Activated CD8-positive, alpha-beta memory T cell treated with anti-CD3 and anti-CD28 coated beads for 36 hours (primary cell): Measurements from ENCODE around the gene VGF. TPM values are rescaled to one million over a fixed set of nuclear protein-coding genes. Genes with fewer than 3 reads are reported as not detected.

Experiments
- CTCF ChIA-PET: fragments of 350-600 bp; sonication (Branson Sonifier 250); formaldehyde crosslinking; loops from one replicate; lab custom pipeline; 2021; ENCODE audit warnings: antibody characterized with exemption; lab: Charles Lee
- POLR2A ChIA-PET: fragments of 350-600 bp; sonication (Branson Sonifier 250); formaldehyde crosslinking; loops from one replicate; lab custom pipeline; 2021; ENCODE audit warnings: antibody characterized with exemption; lab: Charles Lee
- total RNA-seq, 2 experiments: library from RNA; stranded (reverse); gene quantifications; one replicate each; pipeline ENCODE4 v1.2.3, GENCODE V29; 2021

Gene VGF
- total RNA-seq, 2 experiments from 2014 or later = 0.08 to 0.17 TPM

DNA sequence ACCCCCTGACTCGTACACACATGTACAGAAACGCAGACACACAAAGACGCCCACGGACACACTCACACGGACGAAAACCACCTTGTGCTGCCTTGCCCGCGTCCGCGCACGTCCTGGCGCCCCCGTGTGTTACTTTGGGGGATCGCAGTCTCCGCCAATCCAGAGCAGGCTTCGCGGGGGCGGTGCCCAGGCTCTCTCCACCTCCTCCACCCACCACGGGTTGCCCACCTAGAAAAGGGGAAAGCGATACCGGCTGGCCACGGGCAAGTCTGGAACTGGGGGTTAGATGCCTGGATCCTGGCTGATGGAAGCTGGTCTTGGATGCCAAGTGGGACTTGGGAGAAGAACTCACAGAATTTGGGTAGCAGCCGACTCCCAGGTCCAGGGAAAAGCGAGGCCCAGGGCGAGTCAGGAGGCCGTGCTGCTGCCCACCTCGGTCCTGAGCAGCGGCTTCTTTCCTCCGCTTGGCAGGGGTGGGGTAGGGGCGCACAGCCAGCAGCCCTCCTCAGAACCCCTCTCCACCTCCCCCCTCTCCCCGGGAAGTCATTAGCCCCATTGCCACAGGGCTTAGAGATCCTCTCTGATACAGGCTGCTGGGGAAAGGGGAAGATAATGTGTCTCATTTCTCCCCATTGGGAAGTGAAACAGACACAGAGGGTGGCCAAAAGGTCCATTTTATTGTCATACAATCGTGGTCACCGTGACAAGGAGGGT lies 4.6 kb upstream of the VGF start:
- ChIA-PET POLR2A (no interaction called here), CTCF (interaction anchor here (2.5 kb wide), 1 partner anchor 26 kb away, joined by 13 read pairs; no protein-coding TSS in a partner anchor)

DNA sequence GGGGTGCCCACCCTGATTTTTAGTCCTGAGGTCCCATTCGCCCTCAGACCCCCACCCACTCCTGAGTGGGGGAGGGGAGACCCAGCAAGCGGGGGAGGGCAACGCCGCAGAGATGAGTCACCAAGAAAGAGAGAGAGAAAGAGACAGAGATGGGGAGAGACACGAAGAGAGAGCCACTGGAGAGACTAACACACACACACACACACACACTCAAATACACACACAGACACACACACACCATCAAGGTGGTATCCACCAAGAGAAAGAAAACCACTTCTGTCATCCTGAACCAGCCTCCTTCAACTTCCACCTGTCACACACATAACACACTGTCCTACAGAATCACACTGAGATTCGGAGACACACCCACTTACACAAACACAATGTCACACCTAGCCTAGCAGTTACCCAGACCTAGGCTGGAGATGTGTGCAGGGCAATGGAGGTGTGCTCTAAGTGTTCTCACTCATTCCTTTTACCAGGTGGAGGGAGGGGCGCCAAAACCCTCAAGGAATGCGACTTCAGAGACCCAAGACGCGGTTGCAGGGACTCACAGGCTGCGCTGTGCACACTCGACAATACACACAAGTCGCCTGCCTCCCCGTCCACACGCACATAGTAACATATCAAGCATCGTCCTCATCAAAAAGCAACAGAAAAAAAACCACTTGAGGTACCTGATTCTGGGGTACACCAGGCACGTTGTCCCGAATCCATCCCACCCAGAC lies 3.9 kb upstream of the VGF start:
- CTCF ChIA-PET = interaction anchor here (1.5 kb wide), 1 partner anchor 23 kb away, joined by 8 read pairs; no protein-coding TSS in a partner anchor

DNA sequence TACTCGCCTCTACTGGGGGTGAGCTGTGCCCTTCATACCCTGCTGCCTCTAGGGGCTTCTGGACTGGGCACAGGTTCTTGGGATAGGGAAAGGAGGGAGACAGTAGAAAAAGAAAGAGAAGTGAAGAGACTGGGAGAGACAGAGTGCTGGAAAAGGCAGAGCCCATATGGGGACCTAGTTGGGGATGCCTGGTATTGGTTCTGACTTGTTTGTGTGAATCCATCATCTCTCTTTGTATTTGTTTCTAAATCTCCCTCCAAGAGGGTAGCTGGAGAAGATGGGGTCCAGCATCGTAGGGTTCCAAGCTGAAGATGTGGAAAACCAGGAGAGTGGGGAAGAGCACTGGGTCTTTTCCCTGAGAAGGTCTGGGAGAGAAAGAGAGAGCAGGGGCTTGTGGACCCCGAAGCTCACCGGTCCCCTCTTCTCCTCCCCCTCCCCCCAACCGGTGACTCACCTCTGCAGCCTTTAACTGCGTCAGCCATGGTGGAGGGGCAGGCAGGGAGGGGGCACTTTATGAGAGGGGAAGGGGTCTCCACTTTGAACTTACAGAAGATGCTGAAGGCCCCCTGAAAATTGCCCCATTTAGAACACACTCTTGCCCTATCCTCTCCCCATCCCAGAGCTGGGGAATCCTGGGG lies 3.2 kb upstream of the VGF start:
- POLR2A ChIA-PET = interaction anchor here (0.6 kb wide), 1 partner anchor 13 kb away, joined by 7 read pairs; no protein-coding TSS in a partner anchor
- CTCF ChIA-PET = interaction anchor here (0.7 to 1.5 kb wide), 2 partner anchors 24 to 299 kb away, joined by 6 to 8 read pairs; no protein-coding TSS in a partner anchor

More for the DNA sequence above, 3.9 kb upstream of the VGF start:
- POLR2A ChIA-PET = interaction anchor here (0.6 kb wide), 1 partner anchor 12 kb away, joined by 7 read pairs; no protein-coding TSS in a partner anchor

DNA sequence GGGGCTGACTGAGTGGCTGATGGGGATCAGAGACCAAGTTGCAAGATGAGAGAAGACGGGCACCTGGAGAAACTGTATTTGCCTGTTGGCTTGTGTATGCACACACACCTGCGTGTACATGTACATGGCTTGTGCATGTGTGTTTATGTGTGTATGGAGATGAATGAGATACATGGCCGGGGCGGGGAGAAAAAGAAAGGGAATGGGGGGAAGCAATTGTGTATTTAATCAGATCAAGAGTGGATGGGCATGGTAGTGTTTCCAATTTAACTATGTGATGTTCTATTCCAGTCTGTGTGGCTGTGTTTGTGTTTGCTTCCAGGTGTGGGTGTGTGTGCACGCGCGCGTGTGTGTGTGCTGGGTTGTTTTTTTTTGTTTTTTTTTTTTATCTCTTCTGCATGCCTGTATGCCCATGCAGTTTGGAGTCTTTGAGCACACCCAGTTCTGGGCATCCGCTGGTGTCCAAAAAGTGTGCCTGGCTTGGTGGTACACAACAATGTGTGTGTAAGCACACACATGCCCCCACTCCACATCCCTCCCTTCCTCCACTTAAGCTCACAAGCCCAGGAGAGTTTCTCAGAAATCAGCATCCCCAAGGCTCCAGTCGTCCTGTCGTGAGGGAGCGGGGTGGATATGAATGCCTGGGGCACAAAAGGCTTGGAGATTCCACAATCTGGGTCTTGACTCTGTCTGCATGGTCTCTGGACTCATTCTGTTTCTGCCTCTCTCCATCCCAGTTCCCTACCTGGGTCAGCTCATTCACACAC lies 2.5 kb upstream of the VGF start:
- CTCF ChIA-PET = interaction anchor here (0.7 to 1.5 kb wide), 2 partner anchors 24 to 300 kb away, joined by 6 to 8 read pairs; no protein-coding TSS in a partner anchor
- POLR2A ChIA-PET = no interaction called here

DNA sequence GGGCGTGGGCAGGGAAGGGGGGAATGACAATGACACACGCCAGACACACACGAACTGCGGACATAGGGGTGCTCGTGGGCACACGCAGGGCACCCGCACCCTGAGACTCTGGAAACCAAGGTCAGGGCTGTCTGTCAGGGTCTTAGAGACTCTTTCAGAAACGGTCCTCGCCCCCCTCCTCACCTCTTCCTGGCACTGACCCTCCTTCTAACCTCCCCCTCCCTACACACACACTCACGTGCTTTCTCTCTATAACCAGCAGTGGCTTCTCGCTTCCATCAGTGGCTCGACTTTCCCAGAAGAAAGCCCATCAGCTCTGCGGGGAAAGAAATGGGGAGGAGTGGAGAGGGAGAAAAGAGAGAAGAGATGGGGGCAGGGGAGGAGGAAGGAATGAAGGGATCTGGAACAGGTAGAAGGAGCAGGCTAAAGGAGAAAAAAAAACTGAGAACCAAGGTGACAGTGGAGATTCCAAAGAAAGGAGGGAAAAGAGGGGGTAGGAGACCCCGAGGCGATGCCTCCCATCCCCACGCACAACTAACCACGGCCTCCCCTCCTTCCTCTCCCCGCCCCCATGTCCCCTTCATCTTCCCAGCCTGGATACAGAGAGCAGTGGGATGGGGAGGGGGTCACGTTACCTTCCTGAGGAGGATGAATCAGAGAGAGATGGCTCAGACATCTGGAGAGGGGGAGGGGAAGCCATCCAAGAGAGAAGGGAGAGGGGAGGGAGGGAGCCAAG lies 1.7 kb upstream of the VGF start:
- ChIA-PET CTCF (no interaction called here), POLR2A (no interaction called here)

DNA sequence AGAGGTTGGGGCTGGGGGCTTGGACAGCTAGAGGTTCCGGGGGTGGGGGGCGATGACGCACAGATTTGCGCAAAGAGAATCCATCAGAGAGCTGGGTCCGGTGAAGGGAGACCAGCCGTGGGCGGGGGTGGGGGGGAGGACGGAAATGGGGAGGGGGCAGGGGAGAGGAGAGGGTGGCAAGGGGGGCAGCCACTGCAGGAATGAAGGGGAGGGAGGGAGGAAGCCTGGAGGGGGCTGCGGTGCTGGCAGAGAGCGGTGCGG lies 1.2 kb upstream of the VGF start:
- ChIA-PET POLR2A (no interaction called here), CTCF (no interaction called here)

DNA sequence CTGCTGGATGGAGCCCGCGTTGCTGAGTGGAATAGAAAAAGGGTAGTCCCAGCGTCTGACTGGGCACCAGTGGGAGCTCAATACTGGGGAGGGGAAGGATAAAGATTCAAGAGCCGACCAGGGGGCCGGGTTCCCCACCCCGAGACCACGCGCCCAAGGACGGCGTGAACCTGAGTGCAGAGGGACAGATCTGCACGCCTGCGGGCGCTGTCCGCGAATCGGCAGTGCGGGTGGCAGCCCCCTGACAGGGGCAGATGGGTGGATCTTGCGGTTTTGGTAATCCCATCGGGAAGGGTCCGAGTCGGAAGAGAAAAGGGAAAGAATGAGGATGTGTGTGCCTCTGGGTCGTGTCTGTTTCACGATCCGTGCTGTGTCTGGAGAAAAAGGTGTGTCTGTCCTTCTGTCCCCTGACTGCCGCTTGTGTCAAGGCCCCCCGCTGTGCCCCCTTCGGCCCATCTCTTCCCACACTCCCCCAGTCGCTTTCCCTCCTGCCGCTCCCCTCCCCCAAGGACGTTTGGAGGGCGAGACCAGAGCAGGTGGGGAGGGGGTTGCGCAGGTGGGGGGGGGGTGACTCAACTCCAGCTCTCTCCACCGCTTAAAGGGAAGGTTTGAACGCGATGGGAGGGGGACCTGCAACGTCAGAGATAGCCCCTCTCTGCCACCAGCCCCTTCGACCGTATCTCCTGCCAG lies 734 bp upstream of the VGF start:
- ChIA-PET CTCF (interaction anchor here (0.6 to 1.7 kb wide), 5 partner anchors 15 to 120 kb away, joined by 3 to 8 read pairs (median 6); no protein-coding TSS in a partner anchor), POLR2A (interaction anchor here (0.6 kb wide), 1 partner anchor 40 kb away, joined by 3 read pairs; no protein-coding TSS in a partner anchor)

DNA sequence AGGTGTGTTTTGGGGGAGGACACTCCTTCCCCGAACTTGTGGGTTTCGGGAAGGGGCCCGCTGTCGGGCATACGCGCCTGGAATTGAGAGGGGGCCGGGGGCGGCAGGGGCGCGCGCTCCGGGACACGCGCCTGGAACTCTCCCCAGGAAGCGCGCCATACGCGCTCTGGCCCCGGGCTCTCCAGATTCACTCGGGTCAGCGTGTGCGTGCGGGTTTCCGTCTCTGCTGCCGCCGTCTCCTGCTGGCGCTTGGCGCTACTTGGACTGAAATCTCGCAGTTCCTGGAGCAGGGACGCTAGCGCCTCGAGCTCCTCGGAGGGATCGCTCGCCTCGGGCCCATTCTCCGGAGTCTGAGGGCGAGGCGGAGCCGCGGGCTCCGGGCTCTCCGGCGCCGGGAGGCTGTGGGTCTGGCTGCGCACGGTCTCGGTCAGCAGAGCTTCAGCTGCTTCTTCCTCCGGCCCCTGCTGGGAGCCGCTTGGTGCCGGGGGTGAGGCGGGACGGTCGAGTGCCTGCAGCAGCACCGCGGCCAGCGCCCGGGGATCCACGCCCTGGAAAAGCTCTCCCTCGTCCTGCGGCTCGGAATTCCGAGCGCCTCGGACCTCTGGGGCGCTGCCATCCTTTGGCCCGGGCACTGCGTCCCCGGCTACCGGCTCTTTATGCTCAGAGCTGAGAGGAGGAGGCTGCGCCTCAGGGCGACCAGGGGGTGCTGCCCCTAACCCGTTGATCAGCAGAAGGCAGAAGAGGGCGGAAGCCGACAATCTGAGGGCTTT lies 1.1 kb downstream of the VGF start:
- ChIA-PET POLR2A (no interaction called here), CTCF (interaction anchor here (0.7 to 1.4 kb wide), 3 partner anchors 8 to 736 kb away, joined by 3 read pairs; partner anchors contain the start of gene ZCWPW1)

DNA sequence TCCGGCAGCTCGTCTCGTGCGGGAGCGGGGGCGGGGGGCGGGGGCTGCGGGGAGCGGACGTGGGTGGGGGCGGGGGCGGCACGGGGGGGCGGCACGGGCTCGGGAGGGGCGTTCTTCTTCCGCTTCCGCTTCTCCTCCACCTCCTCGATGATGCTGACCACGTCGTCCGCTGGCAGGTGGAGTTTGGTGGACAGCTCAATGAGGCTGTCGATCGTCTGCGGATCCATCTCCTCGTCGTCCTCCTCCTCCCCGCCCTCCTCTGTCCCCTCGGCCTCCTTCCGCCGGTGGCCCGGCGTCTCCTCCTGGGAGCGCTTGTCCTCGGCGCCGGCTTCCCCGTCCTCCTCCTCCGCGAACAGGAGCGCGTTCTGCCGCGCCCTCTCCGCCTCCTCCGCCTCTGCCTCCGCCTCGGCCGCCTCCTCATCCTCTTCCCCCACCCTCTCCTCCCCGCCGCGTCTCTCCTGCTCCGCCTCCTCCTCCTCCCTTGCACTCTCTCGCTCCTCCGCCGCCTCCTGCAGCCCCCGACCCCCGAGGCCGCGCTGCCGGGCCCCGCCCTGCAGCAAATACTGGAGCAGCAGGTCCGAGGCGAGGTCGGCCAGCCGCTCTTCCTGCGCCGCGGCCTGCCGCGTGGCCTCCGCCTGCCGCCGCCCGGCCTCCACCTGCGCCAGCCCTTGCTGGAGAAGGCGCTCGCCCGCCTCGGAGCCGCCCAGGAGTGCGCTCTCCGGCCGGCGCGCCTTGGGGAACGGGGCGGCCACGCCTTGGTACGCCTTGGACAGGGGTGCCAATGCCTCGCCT lies 1.9 kb downstream of the VGF start:
- ChIA-PET POLR2A (no interaction called here), CTCF (interaction anchor here (0.9 to 1.5 kb wide), 4 partner anchors 10 to 19 kb away, joined by 3 to 7 read pairs (median 3); no protein-coding TSS in a partner anchor)

DNA sequence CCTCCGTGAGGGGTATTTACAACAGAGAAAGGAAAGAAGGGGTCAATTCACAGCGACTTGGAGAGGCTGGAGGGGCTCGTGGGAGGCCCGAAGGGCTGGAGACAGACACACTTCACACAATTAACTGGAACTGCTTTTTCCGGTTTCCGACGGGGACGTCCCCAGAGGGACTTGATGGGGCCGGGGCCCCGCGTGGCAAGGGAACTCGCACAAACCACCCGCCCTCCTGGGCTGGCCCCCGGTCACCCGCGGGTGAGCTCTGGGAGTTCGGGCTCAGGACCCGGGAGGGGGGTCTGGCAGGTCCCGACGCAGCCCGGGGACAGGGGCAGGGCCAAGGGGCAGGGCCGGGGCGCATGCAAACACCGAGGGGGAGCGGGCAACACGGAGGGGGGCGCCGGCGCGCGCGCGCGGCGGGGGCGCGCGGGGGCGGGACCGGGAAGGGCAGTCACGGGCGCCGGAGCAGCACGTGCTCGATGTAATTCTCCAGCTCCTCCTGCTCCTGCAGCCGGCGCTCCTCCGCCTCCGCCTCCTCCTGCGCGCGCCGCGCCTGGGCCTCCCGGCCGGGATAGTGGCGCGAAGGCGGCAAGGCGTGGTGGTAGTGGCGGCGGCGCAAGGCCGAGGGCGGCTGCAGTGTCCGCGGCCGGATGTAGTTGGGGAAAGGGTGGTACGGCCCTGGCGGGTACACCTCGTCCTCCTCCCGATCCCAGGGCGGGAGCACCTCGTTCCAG lies 2.7 kb downstream of the VGF start:
- ChIA-PET CTCF (interaction anchor here (0.9 to 1.5 kb wide), 3 partner anchors 12 to 19 kb away, joined by 3 to 7 read pairs (median 3); no protein-coding TSS in a partner anchor), POLR2A (no interaction called here)

DNA sequence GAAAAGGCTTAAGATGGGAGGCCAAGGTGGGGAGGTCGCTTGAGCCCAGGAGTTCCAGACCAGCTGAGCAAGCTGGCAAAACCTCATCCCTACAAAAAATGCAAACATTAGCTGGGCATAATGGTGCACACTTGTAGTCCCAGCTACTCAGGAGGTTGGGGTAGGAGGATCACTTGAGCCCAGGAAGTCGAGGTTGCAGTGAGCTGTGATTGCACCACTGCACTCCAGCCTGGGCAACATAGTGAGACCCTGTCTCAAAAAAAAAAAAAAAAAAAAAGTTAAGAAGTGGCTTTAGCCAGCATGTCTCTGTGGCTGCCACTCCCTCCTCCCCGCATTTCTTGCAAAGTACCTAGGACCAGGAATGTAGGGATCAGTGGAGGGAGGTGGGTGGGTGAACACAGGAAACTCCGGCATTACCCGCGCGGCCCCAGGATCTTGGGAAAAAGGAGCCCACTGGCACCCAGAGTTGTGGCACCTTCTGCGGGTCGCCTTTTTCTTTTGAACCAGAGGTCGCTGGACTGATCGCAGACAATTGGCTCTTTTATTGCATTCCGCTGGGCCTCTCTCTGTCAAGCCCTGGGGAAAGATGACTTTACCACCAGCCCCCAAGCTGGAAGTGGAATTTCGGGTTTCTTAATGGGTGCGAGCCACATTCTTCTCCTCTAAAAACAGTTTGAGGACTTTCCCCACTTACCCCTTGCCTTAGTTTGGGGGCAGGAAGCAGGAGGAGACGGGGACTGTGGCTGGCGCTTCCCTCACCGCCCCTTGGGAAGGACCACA lies 3.5 kb downstream of the VGF start:
- POLR2A ChIA-PET = no interaction called here
- CTCF ChIA-PET = interaction anchor here (1.2 to 1.5 kb wide), 3 partner anchors 15 to 18 kb away, joined by 3 to 7 read pairs (median 4); no protein-coding TSS in a partner anchor

DNA sequence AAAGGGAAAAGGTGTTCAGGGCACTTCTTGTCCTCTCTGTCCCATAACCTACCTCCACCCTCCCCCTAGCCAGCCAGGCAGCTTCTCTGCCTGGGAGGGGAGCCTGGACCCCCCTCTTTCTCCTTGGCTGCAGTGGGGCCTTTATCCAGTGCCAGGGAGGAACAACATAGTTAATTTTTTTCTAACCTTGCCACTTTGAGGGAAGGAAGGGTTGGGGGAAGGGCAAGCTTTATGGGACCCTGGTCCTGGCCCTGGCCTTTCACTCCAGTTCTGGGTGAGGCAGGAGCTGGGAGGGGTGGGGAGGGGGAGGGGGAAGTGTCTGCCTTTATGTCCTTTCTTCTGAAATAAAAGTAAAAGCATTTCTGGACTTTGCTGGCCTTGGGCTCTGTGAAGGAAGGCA lies 4.5 kb downstream of the VGF start:
- CTCF ChIA-PET = interaction anchor here (1.2 kb wide), 1 partner anchor 17 kb away, joined by 4 read pairs; no protein-coding TSS in a partner anchor
- POLR2A ChIA-PET = no interaction called here

DNA sequence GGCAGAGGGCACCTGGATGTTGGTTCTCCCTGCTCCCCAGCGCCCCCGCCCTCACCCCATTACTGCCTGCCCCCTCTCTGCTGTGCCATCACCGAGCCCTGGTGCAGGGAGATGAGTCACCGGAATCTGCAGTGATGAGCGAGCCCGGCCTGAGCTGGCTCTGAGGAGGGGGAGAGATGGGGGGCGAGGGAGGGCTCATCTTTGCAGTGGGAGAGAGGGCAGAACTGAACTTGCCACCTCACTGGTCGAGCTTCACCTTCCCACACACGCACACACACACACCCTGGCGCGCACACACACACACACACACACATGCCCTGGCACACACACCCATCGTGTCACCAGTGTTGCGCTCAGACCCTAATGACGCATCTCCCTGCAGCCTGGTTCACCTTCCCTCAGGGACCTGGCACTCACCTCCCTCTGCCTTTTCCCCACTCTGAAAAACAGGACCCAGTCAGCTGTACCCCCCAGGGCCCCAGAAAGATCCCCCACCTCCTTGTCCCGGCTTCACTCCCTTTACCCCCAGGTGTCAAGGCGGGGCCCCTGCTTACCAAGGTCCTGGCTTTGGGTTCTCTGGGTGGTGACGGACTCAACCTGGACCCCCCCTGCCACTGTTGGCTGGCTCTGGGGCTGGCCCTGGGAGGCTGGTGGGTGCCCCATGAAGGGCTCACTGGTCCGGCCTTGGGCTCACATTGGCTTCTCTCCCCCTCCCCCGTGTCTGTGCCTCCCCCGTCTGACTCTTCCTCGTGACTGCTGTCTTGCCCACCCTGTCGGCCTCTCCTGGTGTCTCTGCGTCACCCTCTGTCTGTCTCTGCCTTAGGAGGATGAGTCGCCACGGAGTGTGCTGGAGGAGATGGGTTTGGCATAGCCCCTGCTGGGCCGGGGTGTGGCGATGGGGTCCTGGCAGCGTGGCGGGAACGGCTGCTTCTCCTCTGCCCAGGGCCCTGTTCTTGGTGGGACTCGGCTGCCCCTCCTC lies 5.4 kb downstream of the VGF start:
- ChIA-PET CTCF (interaction anchor here (0.7 kb wide), 1 partner anchor 70 kb away, joined by 3 read pairs; no protein-coding TSS in a partner anchor), POLR2A (interaction anchor here (0.6 kb wide), 3 partner anchors 16 to 973 kb away, joined by 4 to 11 read pairs (median 5); no protein-coding TSS in a partner anchor)
